Esophagus muscularis mucosa (tissue), 4 donors: ENCODE results near the gene EEF2K.

Source experiments
- CTCF ChIP-seq, 3 experiments: fragments of 200-600 bp in 2 of 3; fragments of 450-650 bp in 1 of 3; sonication (generic) in 2 of 3; IDR thresholded peaks; one replicate each; pipeline ENCODE4 v1.5.1; 2017 to 2019; ENCODE audit warnings: antibody characterized with exemption in 3 of 3, mild to moderate bottlenecking in 2 of 3, moderate library complexity in 1 of 3
- EP300 ChIP-seq: sonication (generic); formaldehyde crosslinking; IDR thresholded peaks from one replicate; pipeline ENCODE4 v1.6.1; 2017; ENCODE audit warnings: antibody characterized with exemption
- POLR2A ChIP-seq: fragments of 450-650 bp; IDR thresholded peaks from one replicate; pipeline ENCODE4 v1.6.1; 2017; ENCODE audit warnings: antibody characterized with exemption, moderate library complexity, mild to moderate bottlenecking, low read depth
- POLR2AphosphoS5 ChIP-seq, 2 donors: sonication (generic); formaldehyde crosslinking; IDR thresholded peaks; one replicate each; pipeline ENCODE4 v1.6.1; 2017; ENCODE audit warnings: antibody characterized with exemption in 2 of 2

DNA sequence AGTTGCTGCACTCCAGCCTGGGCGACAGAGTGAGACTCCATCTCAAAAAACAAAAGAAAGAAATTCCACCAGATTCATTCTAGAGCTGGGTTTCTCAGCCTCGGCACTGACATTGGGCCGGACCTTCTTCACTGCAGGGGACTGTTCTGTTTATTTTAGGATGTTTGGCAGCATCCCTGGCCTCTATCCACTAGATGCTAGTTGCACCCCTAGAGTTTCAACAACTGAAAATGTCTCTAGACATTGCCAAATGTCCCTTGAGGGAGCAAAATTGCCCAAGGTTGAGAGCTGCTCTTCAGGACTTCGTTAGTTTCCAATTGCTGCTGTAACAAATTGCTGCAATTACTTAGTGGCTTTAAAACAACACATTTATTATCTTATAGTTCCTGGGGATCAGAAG lies 7.2 kb downstream of the EEF2K start:
- TF ChIP-seq CTCF (IDR thresholded peaks at IDR 0.05), result no peak
- TF ChIP-seq POLR2A, result no peak
- no peak for TF ChIP-seq EP300
- TF ChIP-seq POLR2AphosphoS5 (IDR thresholded peaks at IDR 0.05), result no peak
